ENCODE results near the gene PLCB4.

PLCB4 gene

DNA sequence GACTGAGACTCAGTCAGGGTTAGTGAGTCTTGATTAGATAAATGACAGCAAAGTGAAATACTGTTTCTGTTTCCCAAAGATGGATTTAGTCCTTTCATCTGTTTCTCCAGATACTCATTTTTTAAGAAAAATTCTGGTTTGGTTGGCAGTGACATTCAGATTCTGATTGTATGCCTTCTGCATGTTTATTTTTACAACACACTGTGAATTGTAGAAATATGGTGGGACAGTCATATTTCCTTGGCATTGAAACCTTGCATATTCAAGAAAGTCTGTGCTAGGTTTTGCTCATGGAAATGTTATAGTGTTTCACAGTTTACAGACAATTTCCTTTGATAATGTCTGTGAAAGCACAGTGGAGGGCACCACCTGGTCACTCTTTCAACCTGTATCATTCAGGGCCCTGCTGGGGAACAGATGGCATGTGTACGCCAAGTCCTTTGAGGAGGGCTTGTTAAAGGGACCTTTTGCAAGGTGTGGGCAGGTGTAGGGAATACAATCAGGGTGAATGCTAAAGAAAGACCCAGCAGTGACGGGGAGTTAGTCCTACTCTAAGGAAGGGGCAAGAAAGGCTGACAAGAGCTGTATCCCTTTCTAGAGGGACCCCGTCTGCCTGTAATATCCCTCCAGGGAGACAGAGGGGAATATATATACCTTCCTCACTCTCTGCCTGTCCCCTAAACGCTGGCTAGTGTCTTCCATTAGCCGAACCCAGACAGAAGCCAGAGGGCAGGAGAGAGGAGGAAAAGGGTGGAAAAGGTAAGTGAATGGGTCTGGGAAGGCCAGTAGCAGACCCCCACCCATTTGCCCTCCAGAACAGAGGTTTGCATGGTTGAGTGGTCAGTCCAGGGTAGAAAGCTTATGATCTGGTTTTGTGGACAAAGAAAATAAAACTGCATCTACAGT, 10.2 kb downstream of the PLCB4 start:
- no peaks in the 10 kb centered on the region for H3K79me2 ChIP-seq (ENCODE audit: control insufficient read depth, insufficient read depth, low read length, poor library complexity)
- H2BK120ac ChIP-seq (ENCODE audit: insufficient read depth, low read length, poor library complexity) = no peak overlapping the region
- H3K14ac ChIP-seq (ENCODE audit: low read length) = no peak overlapping the region
- H3K4ac ChIP-seq (ENCODE audit: low read depth, low read length) = no peak overlapping the region
- H3K27me3 ChIP-seq (ENCODE audit: insufficient read depth, low read length) = no peaks in the 10 kb centered on the region
- H2AFZ ChIP-seq (ENCODE audit: insufficient read depth, low read length, poor library complexity) = no peak overlapping the region
- H3K18ac ChIP-seq (ENCODE audit: low read length) = no peak overlapping the region
- no peak overlapping the region for H4K12ac ChIP-seq (ENCODE audit: low read depth, low read length)
- no peak overlapping the region for H3K27ac ChIP-seq (ENCODE audit: low read depth, low read length)
- no peak overlapping the region for H3K4me3 ChIP-seq (ENCODE audit: low read depth, low read length)
- no peak overlapping the region for H2AK5ac ChIP-seq (ENCODE audit: low read length)
- WGBS (ENCODE audit: extremely low coverage, insufficient coverage, insufficient read length) = no CpG with 5 or more reads among the region's 5 CpGs
- no peak overlapping the region for H2BK12ac ChIP-seq (ENCODE audit: low read length)
- H3K79me1 ChIP-seq (ENCODE audit: low read length) = no peaks in the 10 kb centered on the region
- no peak overlapping the region for H4K8ac ChIP-seq (ENCODE audit: low read depth, low read length)
- DNase-seq = no peak
- H3K36me3 ChIP-seq (ENCODE audit: control insufficient read depth in 1 of 2, insufficient read depth in 2 of 2, low read length in 2 of 2) = no peaks in the 10 kb centered on the region
- H3K23ac ChIP-seq (ENCODE audit: low read length) = no peak overlapping the region
- no peaks in the 10 kb centered on the region for H3K4me1 ChIP-seq (ENCODE audit: control insufficient read depth in 1 of 2, insufficient read depth in 2 of 2, low read length in 2 of 2)
- H3K9ac ChIP-seq (ENCODE audit: low read length) = no peak overlapping the region
- H3K4me2 ChIP-seq (ENCODE audit: low read length) = no peak overlapping the region
- H3K9me3 ChIP-seq (ENCODE audit: insufficient read depth, low read depth, low read length) = no peaks in the 10 kb centered on the region
- no peak overlapping the region for H4K91ac ChIP-seq (ENCODE audit: low read depth, low read length)
- H2BK5ac ChIP-seq (ENCODE audit: low read depth, low read length, poor library complexity) = no peak overlapping the region

DNA sequence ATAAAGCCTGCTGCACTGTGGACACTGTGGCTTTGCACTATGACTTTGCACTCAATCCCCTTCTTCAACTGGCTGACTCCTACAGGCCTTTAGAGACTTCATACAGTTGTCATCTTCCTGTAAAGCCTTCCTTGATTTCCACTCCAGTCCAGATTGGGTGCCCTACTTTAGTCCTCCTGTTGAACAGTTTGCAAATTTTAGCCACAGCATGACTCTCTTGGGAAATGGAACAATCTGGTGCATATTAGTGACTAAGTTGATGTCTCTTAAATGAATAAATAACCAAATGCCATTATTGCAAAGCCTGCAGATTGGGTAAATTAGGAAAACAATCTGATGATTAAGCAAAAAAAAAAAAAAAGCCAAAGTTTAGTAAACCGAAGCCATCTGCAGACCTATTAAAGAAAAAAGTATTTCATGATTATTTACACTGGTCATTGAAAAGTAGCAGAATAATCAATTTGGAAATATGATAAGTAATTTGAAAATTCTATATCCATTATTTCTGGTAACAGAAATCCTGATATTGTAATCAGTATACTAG, 12.6 kb downstream of the PLCB4 start:
- no peak overlapping the region for H3K4me3 ChIP-seq (ENCODE audit: low read depth, low read length)
- no peaks in the 10 kb centered on the region for H3K4me1 ChIP-seq (ENCODE audit: control insufficient read depth in 1 of 2, insufficient read depth in 2 of 2, low read length in 2 of 2)
- no peak overlapping the region for H3K27ac ChIP-seq (ENCODE audit: low read depth, low read length)
- no peak overlapping the region for H3K14ac ChIP-seq (ENCODE audit: low read length)
- no peak overlapping the region for H2BK12ac ChIP-seq (ENCODE audit: low read length)
- no peak overlapping the region for H2BK5ac ChIP-seq (ENCODE audit: low read depth, low read length, poor library complexity)
- H4K91ac ChIP-seq (ENCODE audit: low read depth, low read length) = no peak overlapping the region
- H2AFZ ChIP-seq (ENCODE audit: insufficient read depth, low read length, poor library complexity) = no peak overlapping the region
- no peaks in the 10 kb centered on the region for H3K36me3 ChIP-seq (ENCODE audit: control insufficient read depth in 1 of 2, insufficient read depth in 2 of 2, low read length in 2 of 2)
- no peak overlapping the region for H3K4ac ChIP-seq (ENCODE audit: low read depth, low read length)
- DNase-seq = no peak
- no peak overlapping the region for H3K9ac ChIP-seq (ENCODE audit: low read length)
- H2AK5ac ChIP-seq (ENCODE audit: low read length) = no peak overlapping the region
- no peak overlapping the region for H3K4me2 ChIP-seq (ENCODE audit: low read length)
- no peak overlapping the region for H2BK120ac ChIP-seq (ENCODE audit: insufficient read depth, low read length, poor library complexity)
- peak overlapping the region; percentile 10 for H3K23ac ChIP-seq (ENCODE audit: low read length)
- H3K27me3 ChIP-seq (ENCODE audit: insufficient read depth, low read length) = no peaks in the 10 kb centered on the region
- H4K12ac ChIP-seq (ENCODE audit: low read depth, low read length) = no peak overlapping the region
- no CpG with 5 or more reads among the region's 1 CpG for WGBS (ENCODE audit: extremely low coverage, insufficient coverage, insufficient read length)
- no peak overlapping the region for H4K8ac ChIP-seq (ENCODE audit: low read depth, low read length)
- H3K9me3 ChIP-seq (ENCODE audit: insufficient read depth, low read depth, low read length) = no peaks in the 10 kb centered on the region
- no peaks in the 10 kb centered on the region for H3K79me2 ChIP-seq (ENCODE audit: control insufficient read depth, insufficient read depth, low read length, poor library complexity)
- no peaks in the 10 kb centered on the region for H3K79me1 ChIP-seq (ENCODE audit: low read length)
- no peak overlapping the region for H3K18ac ChIP-seq (ENCODE audit: low read length)

DNA sequence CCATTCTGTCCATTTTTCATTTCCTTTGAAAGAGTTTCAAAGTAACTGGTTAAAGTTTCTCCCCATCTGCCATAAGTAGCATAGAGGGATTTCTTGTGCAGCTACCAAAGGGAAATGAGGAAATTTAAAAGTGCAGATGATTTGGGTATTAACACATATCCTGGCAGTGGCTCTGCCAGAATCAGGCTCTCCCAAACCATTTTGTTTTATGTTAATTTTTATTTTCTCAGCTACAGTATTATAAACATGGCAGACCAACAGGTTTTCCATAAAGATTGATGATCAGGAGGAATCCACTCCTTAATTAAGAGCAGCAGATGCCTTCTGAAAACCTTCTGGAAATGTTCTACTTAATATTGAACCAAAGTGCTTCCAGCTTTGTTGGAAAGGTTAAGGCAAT, 13.9 kb downstream of the PLCB4 start:
- H3K14ac ChIP-seq (ENCODE audit: low read length) = no peak overlapping the region
- H3K9ac ChIP-seq (ENCODE audit: low read length) = no peak overlapping the region
- H3K9me3 ChIP-seq (ENCODE audit: insufficient read depth, low read depth, low read length) = no peaks in the 10 kb centered on the region
- no peak overlapping the region for H3K27ac ChIP-seq (ENCODE audit: low read depth, low read length)
- no peak overlapping the region for H4K12ac ChIP-seq (ENCODE audit: low read depth, low read length)
- no peak overlapping the region for H2AFZ ChIP-seq (ENCODE audit: insufficient read depth, low read length, poor library complexity)
- no peak overlapping the region for H2BK120ac ChIP-seq (ENCODE audit: insufficient read depth, low read length, poor library complexity)
- H3K79me2 ChIP-seq (ENCODE audit: control insufficient read depth, insufficient read depth, low read length, poor library complexity) = no peaks in the 10 kb centered on the region
- no peak overlapping the region for H4K8ac ChIP-seq (ENCODE audit: low read depth, low read length)
- H3K4me2 ChIP-seq (ENCODE audit: low read length) = no peak overlapping the region
- no peaks in the 10 kb centered on the region for H3K36me3 ChIP-seq (ENCODE audit: control insufficient read depth in 1 of 2, insufficient read depth in 2 of 2, low read length in 2 of 2)
- no peak overlapping the region for H4K91ac ChIP-seq (ENCODE audit: low read depth, low read length)
- no peaks in the 10 kb centered on the region for H3K4me1 ChIP-seq (ENCODE audit: control insufficient read depth in 1 of 2, insufficient read depth in 2 of 2, low read length in 2 of 2)
- no peak overlapping the region for H2AK5ac ChIP-seq (ENCODE audit: low read length)
- H2BK5ac ChIP-seq (ENCODE audit: low read depth, low read length, poor library complexity) = no peak overlapping the region
- DNase-seq = no peak
- no peak overlapping the region for H3K23ac ChIP-seq (ENCODE audit: low read length)
- H3K27me3 ChIP-seq (ENCODE audit: insufficient read depth, low read length) = no peaks in the 10 kb centered on the region
- H3K4ac ChIP-seq (ENCODE audit: low read depth, low read length) = no peak overlapping the region
- no peak overlapping the region for H3K4me3 ChIP-seq (ENCODE audit: low read depth, low read length)
- H3K79me1 ChIP-seq (ENCODE audit: low read length) = no peaks in the 10 kb centered on the region
- H2BK12ac ChIP-seq (ENCODE audit: low read length) = no peak overlapping the region
- H3K18ac ChIP-seq (ENCODE audit: low read length) = no peak overlapping the region

DNA sequence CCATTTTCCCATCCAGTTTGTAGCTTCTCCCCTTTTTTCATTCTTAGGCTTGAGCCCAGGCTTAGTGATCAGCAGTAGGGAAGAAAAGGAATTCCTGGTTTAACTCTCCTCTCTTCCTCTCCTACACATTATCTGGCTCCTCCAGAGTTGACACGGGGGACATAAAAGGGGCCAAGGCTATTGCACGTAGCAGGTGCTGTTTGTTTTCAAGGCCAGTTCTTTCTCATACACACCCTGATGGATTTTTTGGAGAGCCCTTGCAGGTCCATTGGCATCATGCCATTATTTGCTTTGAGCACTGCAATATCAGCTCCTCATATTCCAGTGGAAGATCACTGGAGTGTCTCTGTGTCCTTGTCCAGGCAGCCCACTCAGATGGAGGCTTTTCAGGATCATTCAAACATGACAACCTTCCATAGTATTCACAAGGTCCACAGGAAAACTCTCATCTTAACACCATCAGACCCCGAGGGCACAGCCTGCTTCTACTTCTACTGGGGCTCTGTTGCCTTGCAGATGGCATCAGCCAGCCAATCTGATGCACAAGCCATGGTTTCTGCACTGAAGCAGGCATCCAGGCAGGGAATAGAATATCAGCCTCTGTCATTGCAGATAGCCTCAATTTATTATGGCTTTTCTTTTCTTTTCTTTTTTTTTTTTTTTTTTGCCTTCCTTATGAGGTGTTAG, 18.8 kb downstream of the PLCB4 start:
- Histone ChIP-seq H2BK120ac (ENCODE audit: insufficient read depth, low read length, poor library complexity) (no peak overlapping the region), H3K27me3 (ENCODE audit: insufficient read depth, low read length) (no peaks in the 10 kb centered on the region), H4K8ac (ENCODE audit: low read depth, low read length) (no peak overlapping the region), H3K4me2 (ENCODE audit: low read length) (no peak overlapping the region), H3K9ac (ENCODE audit: low read length) (no peak overlapping the region), H3K79me2 (ENCODE audit: control insufficient read depth, insufficient read depth, low read length, poor library complexity) (no peaks in the 10 kb centered on the region), H3K18ac (ENCODE audit: low read length) (no peak overlapping the region), H2AK5ac (ENCODE audit: low read length) (no peak overlapping the region), H3K27ac (ENCODE audit: low read depth, low read length) (no peak overlapping the region), H3K14ac (ENCODE audit: low read length) (no peak overlapping the region), H4K91ac (ENCODE audit: low read depth, low read length) (no peak overlapping the region), H3K9me3 (ENCODE audit: insufficient read depth, low read depth, low read length) (no peaks in the 10 kb centered on the region), H2AFZ (ENCODE audit: insufficient read depth, low read length, poor library complexity) (no peak overlapping the region), H2BK12ac (ENCODE audit: low read length) (no peak overlapping the region), H4K12ac (ENCODE audit: low read depth, low read length) (no peak overlapping the region), H3K79me1 (ENCODE audit: low read length) (no peaks in the 10 kb centered on the region), H2BK5ac (ENCODE audit: low read depth, low read length, poor library complexity) (no peak overlapping the region), H3K4ac (ENCODE audit: low read depth, low read length) (no peak overlapping the region), H3K4me3 (ENCODE audit: low read depth, low read length) (no peak overlapping the region), H3K4me1 (ENCODE audit: control insufficient read depth in 1 of 2, insufficient read depth in 2 of 2, low read length in 2 of 2) (no peaks in the 10 kb centered on the region), H3K23ac (ENCODE audit: low read length) (no peak overlapping the region), H3K36me3 (ENCODE audit: control insufficient read depth in 1 of 2, insufficient read depth in 2 of 2, low read length in 2 of 2) (no peaks in the 10 kb centered on the region)
- WGBS (ENCODE audit: extremely low coverage, insufficient coverage, insufficient read length) = no CpG with 5 or more reads among the region's 3 CpGs
- no peak for DNase-seq
